NCI-H748 treated with DMSO at 0.1 percent for 48 hours (cell line): ENCODE data around the gene UFSP1.

Source experiments
- DNase-seq: peaks from one replicate; lab custom pipeline; 2025; lab: John Stamatoyannopoulos, UW

UFSP1 gene

GRCh38 chr7:100895956-100896731 lies 6.6 kb upstream of the UFSP1 start:
- DNase-seq, result no peak

DNA sequence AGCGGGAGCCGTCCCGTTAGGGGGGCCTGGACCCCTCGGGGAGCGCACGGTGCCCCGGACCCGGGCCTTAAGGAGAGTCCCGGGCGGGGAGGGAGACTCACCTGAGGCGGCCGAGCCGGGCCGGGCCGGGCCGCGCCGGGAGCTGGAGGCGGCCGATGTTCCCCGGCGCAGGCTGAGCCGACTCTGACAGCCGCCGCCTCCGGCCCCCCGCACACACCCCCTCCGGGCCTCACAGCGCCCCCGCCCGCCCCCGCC lies 6.1 kb upstream of the UFSP1 start, which contains the start of gene ACHE:
Gene ACHE (minus strand): TSS at position 188 of the 255 bp plus-strand sequence. CDS start 1,656 bp downstream, outside the sequence.
- no peak for DNase-seq

DNA sequence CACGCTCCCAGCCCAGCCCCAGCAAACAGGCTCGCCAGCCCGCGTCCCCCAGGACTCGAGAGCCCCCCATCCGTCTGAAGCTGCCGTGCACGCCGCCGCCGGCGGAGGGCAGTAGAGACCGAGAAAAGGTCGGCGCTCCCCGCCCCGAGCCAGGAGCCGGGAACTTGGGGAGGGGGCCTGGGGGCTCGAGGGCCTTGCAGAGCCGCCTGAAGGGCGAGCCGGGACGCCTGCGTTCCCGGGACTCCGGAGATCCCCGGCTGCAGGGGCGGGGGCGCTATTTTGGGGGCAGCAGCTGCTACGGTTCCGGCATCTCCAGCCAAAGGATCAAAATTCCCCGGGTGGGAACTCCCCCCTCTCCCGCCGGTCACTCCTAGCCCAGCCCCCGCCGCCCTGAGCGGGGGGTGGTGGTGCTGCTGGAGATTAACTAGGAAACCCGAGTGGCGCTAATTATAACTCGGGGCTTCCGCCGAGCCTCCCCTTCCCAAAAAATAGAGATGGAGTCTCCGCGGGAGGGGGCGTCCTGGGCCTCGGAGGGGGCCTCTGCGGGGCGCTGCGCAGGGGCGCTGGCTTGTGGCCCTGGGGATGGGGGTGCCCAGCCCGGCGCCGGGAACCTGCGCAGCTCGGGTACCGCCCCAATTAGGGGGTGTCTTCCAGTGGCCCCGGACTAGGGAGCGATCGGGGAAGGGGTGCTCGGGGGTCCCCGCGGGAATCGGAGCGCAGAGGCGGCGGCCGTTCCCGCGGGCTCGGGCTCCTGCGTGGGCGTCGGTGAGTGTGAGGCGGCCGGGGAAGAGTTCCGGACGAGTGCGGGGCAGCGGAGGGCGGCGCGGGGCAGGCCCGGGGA lies 5.6 kb upstream of the UFSP1 start:
- DNase-seq, result no peak

- no peak for DNase-seq
Observed at GRCh38 chr7:100893910-100894721, 4.6 kb upstream of the UFSP1 start.

DNA sequence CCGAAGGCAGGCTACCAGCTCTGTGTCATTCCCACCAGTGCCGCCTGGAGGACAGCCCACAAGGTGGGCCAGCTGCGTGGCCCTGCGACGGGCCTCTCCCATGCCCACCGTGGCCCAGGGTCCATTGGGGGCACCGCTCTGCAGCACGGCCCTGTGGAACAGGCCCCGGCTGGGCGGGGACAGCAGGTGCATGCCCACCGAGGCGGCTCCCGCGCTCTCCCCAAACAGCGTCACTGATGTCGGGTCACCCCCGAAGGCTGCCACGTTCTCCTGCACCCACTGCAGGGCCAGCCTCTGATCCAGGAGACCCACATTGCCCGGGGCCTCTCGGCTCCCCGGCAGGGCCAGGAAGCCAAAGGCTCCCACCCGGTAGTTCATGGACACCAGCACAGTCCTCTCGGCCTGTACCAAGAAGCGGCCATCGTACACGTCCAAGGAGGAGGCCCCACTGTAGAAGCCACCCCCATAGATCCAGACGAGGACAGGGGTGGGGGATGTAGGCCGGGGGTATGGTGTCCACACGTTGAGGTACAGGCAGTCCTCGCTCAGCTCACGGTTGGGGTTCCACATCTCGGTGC lies 3.9 kb upstream of the UFSP1 start:
- no peak for DNase-seq

DNA sequence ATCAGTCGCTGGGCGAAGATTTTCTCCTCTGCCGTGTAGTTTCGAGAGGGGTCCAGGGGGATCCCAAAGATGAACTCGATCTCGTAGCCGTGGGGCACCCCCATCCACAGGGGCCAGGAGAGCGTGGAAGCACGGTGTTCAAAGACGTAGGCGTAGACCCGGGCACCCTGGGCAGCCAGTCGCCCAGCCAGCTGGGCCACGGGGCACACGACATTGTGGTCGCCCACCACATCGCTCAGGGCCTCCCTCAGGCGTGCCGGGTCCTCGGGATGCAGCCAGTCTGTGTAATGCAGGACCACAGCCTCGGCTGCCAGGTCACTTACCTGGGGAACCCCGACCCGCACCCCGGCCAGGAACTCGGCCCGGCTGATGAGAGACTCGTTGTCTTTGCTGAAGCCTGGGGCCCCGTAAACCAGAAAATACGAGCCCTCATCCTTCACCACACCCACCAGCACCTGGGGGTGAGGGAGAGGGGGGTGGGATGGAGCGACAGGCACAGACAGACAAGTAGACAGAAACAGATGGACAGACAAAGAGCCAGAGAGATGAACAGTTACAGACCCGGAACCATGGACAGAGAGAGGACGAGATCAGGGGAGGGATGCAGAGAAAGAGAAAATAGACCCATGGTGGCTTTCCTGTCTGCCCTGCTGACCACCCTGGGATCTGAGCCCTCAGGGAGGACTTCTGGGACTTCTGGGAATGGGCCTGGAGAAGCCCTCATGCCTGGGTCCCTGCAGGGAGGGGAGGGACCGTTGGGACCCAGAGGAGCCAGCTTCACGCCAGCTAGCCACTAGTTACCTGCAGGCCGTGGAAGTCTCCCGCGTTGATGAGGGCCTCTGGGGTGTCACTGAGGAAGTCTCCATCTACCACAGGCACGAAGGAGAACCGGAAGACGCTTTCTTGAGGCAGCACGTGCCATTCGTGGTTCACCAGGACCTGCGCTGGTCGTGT lies 3.1 kb upstream of the UFSP1 start:
- DNase-seq, result no peak

- no peak for DNase-seq
Observed at GRCh38 chr7:100891568-100892247, 2.2 kb upstream of the UFSP1 start.

DNA sequence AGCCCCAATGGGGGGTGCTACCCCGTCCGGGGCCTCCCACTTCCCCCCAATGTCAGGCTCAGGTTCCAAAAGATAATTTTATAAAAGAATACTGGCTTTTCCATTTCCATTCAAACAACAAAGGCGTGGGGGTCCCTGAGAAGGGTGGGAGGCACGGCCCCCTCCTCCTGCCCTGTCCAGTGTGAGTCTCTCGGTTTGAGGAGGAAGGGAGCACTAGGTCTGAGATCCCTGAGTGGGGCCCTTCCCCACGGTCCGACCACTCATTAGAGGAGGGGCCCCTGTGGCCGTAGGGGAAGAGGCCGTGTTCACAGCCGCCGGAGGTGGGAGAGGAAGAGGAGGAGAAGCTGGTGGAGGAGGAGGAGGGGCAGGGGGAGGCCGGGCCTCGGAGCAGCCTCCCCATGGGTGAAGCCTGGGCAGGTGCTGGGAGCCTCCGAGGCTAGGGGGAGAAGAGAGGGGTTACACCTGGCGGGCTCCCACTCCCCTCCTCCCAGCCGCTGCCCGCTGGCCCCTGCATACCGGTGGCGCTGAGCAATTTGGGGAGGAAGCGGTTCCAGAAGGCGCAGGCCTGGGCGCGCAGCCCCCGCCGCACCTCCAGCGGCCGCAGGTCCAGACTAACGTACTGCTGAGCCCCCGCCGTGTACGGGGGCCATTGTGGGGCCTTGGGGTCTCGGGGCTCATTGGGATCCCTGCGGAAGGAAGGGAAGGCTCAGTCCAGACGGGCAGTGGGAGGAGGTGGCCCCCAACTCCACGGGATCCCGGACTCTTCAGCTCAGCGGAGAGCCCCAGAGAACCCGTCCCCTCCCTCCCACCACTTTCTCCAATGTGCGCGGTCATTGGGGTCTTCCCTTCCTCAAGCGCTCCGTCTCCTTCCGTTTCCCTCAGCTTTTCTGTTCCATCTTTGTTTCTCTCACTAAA lies 1.4 kb upstream of the UFSP1 start:
- no peak for DNase-seq

- no peak for DNase-seq
Observed at GRCh38 chr7:100888291-100888987, 1.1 kb downstream of the UFSP1 start.

DNA sequence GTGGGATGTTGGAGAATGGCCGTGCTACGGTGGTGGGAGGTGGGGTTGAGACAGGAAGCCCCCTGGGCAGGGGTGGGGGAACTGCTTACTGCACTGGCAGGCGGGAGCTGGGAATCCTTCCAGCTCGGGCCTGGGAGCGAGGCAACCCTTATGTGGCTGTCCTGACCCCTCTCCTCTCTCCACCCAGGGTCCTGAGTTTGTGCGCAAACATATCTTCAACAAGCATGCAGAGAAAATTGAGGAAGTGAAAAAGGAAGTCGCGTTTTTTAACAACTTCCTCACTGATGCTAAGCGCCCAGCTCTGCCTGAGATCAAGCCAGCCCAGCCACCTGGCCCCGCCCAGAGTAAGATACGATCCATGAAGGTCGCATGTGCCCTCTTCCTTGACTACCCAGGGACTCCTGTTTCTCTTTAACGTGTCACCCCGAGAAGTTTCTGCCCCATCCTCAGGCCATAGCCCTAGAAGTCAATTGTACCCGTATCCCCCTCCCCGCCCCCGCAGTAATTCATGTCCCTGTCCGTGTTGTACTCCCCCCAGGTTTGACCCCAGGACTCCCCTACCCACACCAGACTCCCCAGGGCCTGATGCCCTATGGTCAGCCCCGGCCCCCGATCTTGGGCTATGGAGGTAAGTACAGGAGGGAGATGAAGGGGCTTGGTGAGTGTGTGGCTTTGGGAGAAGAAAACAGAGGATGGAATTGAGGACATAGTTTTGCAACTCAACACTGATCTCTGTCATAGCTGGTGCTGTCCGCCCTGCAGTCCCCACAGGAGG lies 1.8 kb downstream of the UFSP1 start:
- no peak for DNase-seq

DNA sequence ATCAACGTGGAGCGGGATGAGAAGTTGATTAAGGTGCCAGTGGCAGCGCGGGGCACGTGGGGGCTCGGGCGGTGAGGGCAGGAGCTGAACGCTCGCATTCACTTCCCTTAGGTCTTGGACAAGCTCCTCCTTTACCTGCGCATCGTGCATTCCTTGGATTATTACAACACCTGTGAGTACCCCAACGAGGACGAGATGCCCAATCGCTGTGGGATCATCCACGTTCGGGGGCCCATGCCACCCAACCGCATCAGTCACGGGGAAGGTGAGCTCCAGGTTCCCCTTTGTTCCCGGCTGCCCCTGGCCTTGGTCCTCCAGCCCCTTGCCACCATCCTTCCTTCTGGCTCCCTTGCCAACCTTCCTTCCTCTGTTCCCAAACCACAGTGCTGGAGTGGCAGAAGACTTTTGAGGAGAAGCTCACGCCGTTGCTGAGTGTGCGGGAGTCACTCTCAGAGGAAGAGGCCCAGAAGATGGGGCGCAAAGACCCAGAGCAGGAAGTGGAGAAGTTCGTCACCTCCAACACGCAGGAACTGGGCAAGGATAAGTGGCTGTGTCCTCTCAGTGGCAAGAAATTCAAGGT lies 2.5 kb downstream of the UFSP1 start:
- DNase-seq, result no peak

GRCh38 chr7:100886142-100886935 lies 3.2 kb downstream of the UFSP1 start:
- DNase-seq, result no peak

DNA sequence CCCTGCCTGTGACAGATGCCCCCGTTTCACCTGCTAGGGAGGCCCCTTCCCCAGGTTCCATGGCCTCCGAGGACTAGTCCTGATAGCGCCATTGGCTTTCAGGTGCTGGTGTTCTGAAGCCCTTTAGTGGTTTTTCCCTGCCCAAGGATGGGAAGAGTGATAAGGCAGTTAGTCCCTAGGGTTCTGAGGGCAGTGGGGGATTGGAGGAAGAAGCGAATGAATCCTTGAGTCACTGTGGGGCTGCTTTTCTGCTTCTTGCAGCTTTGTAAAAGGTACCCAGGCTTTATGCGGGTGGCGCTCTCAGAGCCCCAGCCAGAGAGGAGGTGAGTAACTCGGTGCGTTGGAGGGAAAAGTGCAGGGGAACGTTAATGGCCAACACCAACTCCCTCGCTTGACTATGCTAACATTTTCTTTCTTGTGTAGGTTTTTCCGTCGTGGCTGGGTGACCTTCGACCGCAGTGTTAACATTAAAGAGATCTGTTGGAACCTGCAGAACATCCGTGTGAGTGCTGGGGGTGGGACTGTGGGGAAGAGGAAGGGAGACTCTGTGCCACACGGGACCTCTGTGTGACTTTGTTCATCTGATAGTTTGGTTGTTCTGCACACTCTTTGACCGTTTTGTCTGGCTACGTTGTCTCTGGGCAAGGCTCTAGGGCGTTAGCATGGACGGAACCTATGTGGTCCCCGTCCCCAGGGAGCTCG lies 3.9 kb downstream of the UFSP1 start:
- DNase-seq, result no peak

- no peak for DNase-seq
Observed at GRCh38 chr7:100884736-100885439, 4.6 kb downstream of the UFSP1 start.

- no peak for DNase-seq
Observed at GRCh38 chr7:100882785-100883526, 6.6 kb downstream of the UFSP1 start.
